PC-9 (cell line): ENCODE measurements around the gene KIF26B. TPM values are rescaled to one million over a fixed set of nuclear protein-coding genes. Genes with fewer than 3 reads are reported as not detected.

Experiments
- BruUV-seq: library from RNA; stranded (reverse); fragments of 400-500 nt; replicated peaks from 2 replicates; lab custom pipeline; 2021; lab: Mats Ljungman, UMichigan
- CTCF ChIA-PET: fragments of 300-600 bp; sonication (Branson Sonifier 250); formaldehyde crosslinking; loops from one replicate; lab custom pipeline; 2022; ENCODE audit warnings: antibody characterized with exemption; lab: Charles Lee
- POLR2A ChIA-PET: fragments of 300-600 bp; sonication (Branson Sonifier 250); formaldehyde crosslinking; loops from one replicate; lab custom pipeline; 2022; ENCODE audit warnings: antibody characterized with exemption; ENCODE audit not compliant: unreplicated experiment; lab: Charles Lee
- DNase-seq, 2 experiments: peaks; one replicate each; pipeline versions ENCODE4 v3.0.0 to v3.0.0-alpha.2; 2015 to 2022; ENCODE audit warnings: mixed read lengths in 1 of 2
- H2AFZ ChIP-seq: fragments of 200-600 bp; sonication (generic); 2 replicates; pipeline ENCODE4 v1.8.1; 2017; ENCODE audit warnings: antibody characterized with exemption
- H3F3A ChIP-seq: fragments of 200-600 bp; sonication (generic); 2 replicates; pipeline ENCODE4 v1.8.1; 2017; ENCODE audit warnings: antibody characterized with exemption, mild to moderate bottlenecking, low read depth; ENCODE audit not compliant: insufficient read depth
- H3K27ac ChIP-seq: fragments of 200-600 bp; sonication (generic); 2 replicates; pipeline ENCODE4 v1.6.1; 2016; ENCODE audit warnings: mixed run types
- H3K27me3 ChIP-seq: fragments of 200-600 bp; sonication (generic); 2 replicates; pipeline ENCODE4 v1.6.1; 2016; ENCODE audit warnings: low read depth, mixed run types; ENCODE audit not compliant: insufficient read depth
- H3K36me3 ChIP-seq: fragments of 200-600 bp; sonication (generic); 2 replicates; pipeline ENCODE4 v1.6.1; 2016; ENCODE audit warnings: low read depth, mixed run types
- H3K4me1 ChIP-seq: fragments of 200-600 bp; sonication (generic); replicated peaks from 2 replicates; pipeline ENCODE4 v1.6.1; 2016; ENCODE audit warnings: mixed run types; ENCODE audit not compliant: insufficient read depth
- H3K4me2 ChIP-seq: fragments of 200-600 bp; sonication (generic); 2 replicates; pipeline ENCODE4 v1.6.1; 2017; ENCODE audit warnings: mixed run types
- H3K4me3 ChIP-seq: fragments of 200-600 bp; sonication (generic); 2 replicates; pipeline ENCODE4 v1.6.1; 2016; ENCODE audit warnings: mixed run types
- H3K79me2 ChIP-seq: fragments of 200-600 bp; sonication (generic); 2 replicates; pipeline ENCODE4 v1.6.1; 2017; ENCODE audit warnings: low read depth, mixed run types
- H3K9me2 ChIP-seq: fragments of 200-600 bp; sonication (generic); 2 replicates; pipeline ENCODE4 v1.8.1; 2017; ENCODE audit warnings: mild to moderate bottlenecking; ENCODE audit not compliant: insufficient read depth
- H3K9me3 ChIP-seq: fragments of 200-600 bp; sonication (generic); 2 replicates; pipeline ENCODE4 v1.8.1; 2016; ENCODE audit warnings: low read depth; ENCODE audit not compliant: insufficient read depth
- H4K20me1 ChIP-seq: fragments of 200-600 bp; sonication (generic); 2 replicates; pipeline ENCODE4 v1.8.1; 2017; ENCODE audit not compliant: insufficient read depth
- CTCF ChIP-seq: fragments of 200-600 bp; sonication (generic); conservative IDR thresholded peaks from 2 replicates; pipeline ENCODE4 v1.6.1; 2017; ENCODE audit warnings: mixed run types, antibody characterized with exemption, mild to moderate bottlenecking, moderate library complexity
- EZH2 ChIP-seq: fragments of 200-600 bp; sonication (generic); IDR thresholded peaks from 2 replicates; pipeline ENCODE4 v1.8.0; 2017; ENCODE audit warnings: antibody characterized with exemption, low read depth
- intact Hi-C: fragments of 100-400 bp; cut with micrococcal nuclease; formaldehyde crosslinking; loops from one replicate; pipeline ENCODE4 v1.10.0; 2022; ENCODE audit not compliant: unreplicated experiment
- total RNA-seq: library from RNA; stranded (reverse); gene quantifications from 2 replicates; pipeline ENCODE4 v1.2.3, GENCODE V29; 2021

The KIF26B gene
- total RNA-seq, 1 experiment from 2014 or later = 0.11 TPM

GRCh38 chr1:245325922-245326795 lies 171.4 kb downstream of the KIF26B start:
- Histone ChIP-seq H3K27ac (no peak overlapping the region), H3K9me3 (no peaks in the 10 kb centered on the region), H3K4me1 (no peaks in the 10 kb centered on the region), H4K20me1 (no peaks in the 10 kb centered on the region), H3K4me2 (no peak overlapping the region), H3K79me2 (no peaks in the 10 kb centered on the region), H2AFZ (no peak overlapping the region), H3K9me2 (no peaks in the 10 kb centered on the region), H3K27me3 (peaks cover 68% of the 10 kb centered on the region), H3F3A (no peaks in the 10 kb centered on the region), H3K36me3 (no peaks in the 10 kb centered on the region), H3K4me3 (no peak overlapping the region)
- ChIA-PET POLR2A (no interaction called here), CTCF (no interaction called here)
- BruUV-seq = no TSS peak
- TF ChIP-seq CTCF (no peak), EZH2 (no peak)
- intact Hi-C loops = no loop called here
- no peak for DNase-seq

GRCh38 chr1:245327360-245327759 lies 172.6 kb downstream of the KIF26B start:
- no peak for DNase-seq

GRCh38 chr1:245327842-245328241 lies 173.1 kb downstream of the KIF26B start:
- Histone ChIP-seq H2AFZ (no peak overlapping the region), H3K4me1 (no peaks in the 10 kb centered on the region), H3K9me2 (no peaks in the 10 kb centered on the region), H3K27ac (no peak overlapping the region), H3K4me3 (no peak overlapping the region), H3K36me3 (no peaks in the 10 kb centered on the region), H4K20me1 (no peaks in the 10 kb centered on the region), H3K27me3 (peaks cover 81% of the 10 kb centered on the region), H3K79me2 (no peaks in the 10 kb centered on the region), H3F3A (no peaks in the 10 kb centered on the region), H3K9me3 (no peaks in the 10 kb centered on the region), H3K4me2 (no peak overlapping the region)
- ChIA-PET CTCF (no interaction called here), POLR2A (no interaction called here)
- BruUV-seq = no TSS peak
- TF ChIP-seq EZH2 (no peak), CTCF (no peak)
- DNase-seq = no peak
- intact Hi-C loops = no loop called here

More at GRCh38 chr1:245327360-245327759, 172.6 kb downstream of the KIF26B start:
- intact Hi-C loops = no loop called here
- Histone ChIP-seq H2AFZ (no peak overlapping the region), H4K20me1 (no peaks in the 10 kb centered on the region), H3F3A (no peaks in the 10 kb centered on the region), H3K79me2 (no peaks in the 10 kb centered on the region), H3K9me2 (no peaks in the 10 kb centered on the region), H3K27me3 (peaks cover 76% of the 10 kb centered on the region), H3K4me1 (no peaks in the 10 kb centered on the region), H3K36me3 (no peaks in the 10 kb centered on the region), H3K4me2 (no peak overlapping the region), H3K27ac (no peak overlapping the region), H3K9me3 (no peaks in the 10 kb centered on the region), H3K4me3 (no peak overlapping the region)
- TF ChIP-seq EZH2 = no peak
- no peak for TF ChIP-seq CTCF
- CTCF ChIA-PET = no interaction called here
- POLR2A ChIA-PET = no interaction called here
- no TSS peak for BruUV-seq
